ENCODE results near the gene H2BK1. TPM values are rescaled to one million over a fixed set of nuclear protein-coding genes. Genes with fewer than 3 reads are reported as not detected.

Gene H2BK1
- not detected for polyA plus RNA-seq
- long read RNA-seq, donor 1, result 0 reads
- long read RNA-seq, donor 2, result 0 reads
- long read RNA-seq, donor 3, result 0 reads
- long read RNA-seq, donor 4, result 0 reads
- long read RNA-seq, donor 5, result 0 reads
- long read RNA-seq, donor 6, result 0 reads
- long read RNA-seq, donor 7, result 0 reads
- long read RNA-seq, donor 8, result 0 reads
- long read RNA-seq, donor 9, result 0 reads
- long read RNA-seq, donor 10, result 0 reads

- H3K36me3 ChIP-seq (ENCODE audit: control insufficient read depth in 3 of 3, insufficient read depth in 2 of 3, low read depth in 1 of 3, low read length in 3 of 3), result peaks cover 5 to 31% (median 8%) of the 10 kb centered on the region in 3 donors
- no peak within 1 kb of the TSS for H3K27ac ChIP-seq (ENCODE audit: low read depth in 1 of 3, low read length in 2 of 3)
- no peak within 1 kb of the TSS for H3K4me3 ChIP-seq (ENCODE audit: low read depth in 1 of 3, low read length in 3 of 3)
- 82 to 85% (median 82%) methylated on average over 16 to 17 of the region's 17 CpGs for WGBS, 3 donors
- peaks cover 0 to 10% (median 0%) of the 10 kb centered on the region in 3 donors for H3K27me3 ChIP-seq (ENCODE audit: control insufficient read depth in 3 of 3, insufficient read depth in 3 of 3, low read length in 3 of 3)
- H3K9me3 ChIP-seq (ENCODE audit: control insufficient read depth in 2 of 2, insufficient read depth in 1 of 2, low read depth in 1 of 2, low read length in 1 of 2), result no peaks in the 10 kb centered on the region
- FAIRE-seq (no peak), DNase-seq (no peak)
- H3K4me1 ChIP-seq (ENCODE audit: control insufficient read depth in 3 of 3, insufficient read depth in 2 of 3, low read depth in 1 of 3, low read length in 2 of 3), result no peaks in the 10 kb centered on the region
Observed at GRCh38 chr7:151210087-151210854, at the start of gene H2BK1. H2BK1 (minus strand) TSS chr7:151210488; CDS start chr7:151210318, 170 bp downstream.

- H3K27me3 ChIP-seq (ENCODE audit: control insufficient read depth in 3 of 3, insufficient read depth in 3 of 3, low read length in 3 of 3), result peaks cover 0 to 67% (median 6%) of the 10 kb centered on the region in 3 donors
- no peak for DNase-seq
Observed at GRCh38 chr7:151257990-151258389, 47.7 kb upstream of the H2BK1 start.

DNA sequence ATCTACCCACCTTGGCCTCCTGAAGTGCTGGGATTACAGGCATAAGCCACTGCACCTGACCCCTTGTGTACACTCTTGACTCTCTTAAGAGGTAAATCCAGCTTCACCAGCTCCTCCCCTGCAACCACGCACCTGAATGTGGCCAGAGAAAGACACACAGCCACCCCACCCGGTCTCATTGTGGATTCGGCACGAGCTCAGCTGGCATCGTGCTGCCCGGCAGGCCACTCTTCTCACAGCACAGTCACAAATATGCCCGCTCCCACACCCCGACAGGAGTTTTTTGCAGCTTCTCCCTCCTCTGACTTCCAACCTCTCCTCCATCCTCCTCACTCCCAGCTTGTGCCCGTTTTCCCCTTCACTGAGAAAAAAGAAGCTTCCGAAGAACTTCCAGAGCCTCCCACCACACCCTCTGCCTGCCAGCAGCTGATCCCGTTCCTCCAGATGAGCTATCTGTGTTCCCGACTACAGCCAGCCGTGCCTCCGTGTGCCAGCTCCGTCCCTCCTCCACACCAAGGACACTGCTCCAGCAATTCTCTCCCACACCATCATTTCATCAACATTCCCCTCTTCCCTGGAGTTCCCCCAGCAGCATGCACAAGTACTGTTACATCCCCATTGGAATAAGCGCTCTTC is 46.2 kb upstream of the H2BK1 start:
- Histone ChIP-seq H3K9me3 (ENCODE audit: control insufficient read depth in 2 of 2, insufficient read depth in 1 of 2, low read depth in 1 of 2, low read length in 1 of 2) (no peaks in the 10 kb centered on the region), H3K4me1 (ENCODE audit: control insufficient read depth in 3 of 3, insufficient read depth in 2 of 3, low read depth in 1 of 3, low read length in 2 of 3) (peaks cover 0 to 8% (median 0%) of the 10 kb centered on the region in 3 donors), H3K4me3 (ENCODE audit: low read depth in 1 of 3, low read length in 3 of 3) (no peak overlapping the region), H3K27me3 (ENCODE audit: control insufficient read depth in 3 of 3, insufficient read depth in 3 of 3, low read length in 3 of 3) (peaks cover 3 to 75% (median 6%) of the 10 kb centered on the region in 3 donors), H3K36me3 (ENCODE audit: control insufficient read depth in 3 of 3, insufficient read depth in 2 of 3, low read depth in 1 of 3, low read length in 3 of 3) (no peaks in the 10 kb centered on the region), H3K27ac (ENCODE audit: low read depth in 1 of 3, low read length in 2 of 3) (no peak overlapping the region)
- DNase-seq (no peak), FAIRE-seq (no peak)
- 38 to 68% (median 47%) methylated on average over 16 of the region's 16 CpGs for WGBS, 3 donors

More at GRCh38 chr7:151257990-151258389, 47.7 kb upstream of the H2BK1 start:
- Histone ChIP-seq H3K36me3 (ENCODE audit: control insufficient read depth in 3 of 3, insufficient read depth in 2 of 3, low read depth in 1 of 3, low read length in 3 of 3) (no peaks in the 10 kb centered on the region), H3K9me3 (ENCODE audit: control insufficient read depth in 2 of 2, insufficient read depth in 1 of 2, low read depth in 1 of 2, low read length in 1 of 2) (no peaks in the 10 kb centered on the region), H3K27ac (ENCODE audit: low read depth in 1 of 3, low read length in 2 of 3) (no peak overlapping the region), H3K4me1 (ENCODE audit: control insufficient read depth in 3 of 3, insufficient read depth in 2 of 3, low read depth in 1 of 3, low read length in 2 of 3) (peaks cover 0 to 3% (median 0%) of the 10 kb centered on the region in 3 donors), H3K4me3 (ENCODE audit: low read depth in 1 of 3, low read length in 3 of 3) (no peak overlapping the region)
- 84 to 91% (median 87%) methylated on average over 7 of the region's 7 CpGs for WGBS, 3 donors
- no peak for FAIRE-seq

DNA sequence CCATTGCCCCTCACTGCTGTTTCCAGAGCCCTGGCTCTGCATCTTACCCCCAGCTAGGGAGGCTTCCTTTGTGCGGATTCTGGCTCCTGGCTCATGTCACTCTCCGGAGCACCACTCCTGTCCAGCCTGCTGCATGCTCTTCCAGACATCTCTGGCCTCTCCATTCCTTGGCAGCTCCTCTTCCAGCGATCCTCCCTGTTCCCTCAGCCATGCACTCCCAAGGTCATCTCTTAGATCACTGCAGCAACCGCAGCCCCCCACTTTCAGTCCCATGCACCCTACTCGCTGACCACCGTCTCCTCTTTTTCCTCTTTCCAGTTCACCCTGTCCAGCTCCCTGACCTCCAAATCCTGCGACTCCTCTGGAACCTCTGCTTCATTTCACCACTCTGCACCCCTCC is 45.1 kb upstream of the H2BK1 start:
- no peaks in the 10 kb centered on the region for H3K36me3 ChIP-seq (ENCODE audit: control insufficient read depth in 3 of 3, insufficient read depth in 2 of 3, low read depth in 1 of 3, low read length in 3 of 3)
- no peak overlapping the region for H3K27ac ChIP-seq (ENCODE audit: low read depth in 1 of 3, low read length in 2 of 3)
- H3K27me3 ChIP-seq (ENCODE audit: control insufficient read depth in 3 of 3, insufficient read depth in 3 of 3, low read length in 3 of 3), result peaks cover 3 to 75% (median 7%) of the 10 kb centered on the region in 3 donors
- no peaks in the 10 kb centered on the region for H3K9me3 ChIP-seq (ENCODE audit: control insufficient read depth in 2 of 2, insufficient read depth in 1 of 2, low read depth in 1 of 2, low read length in 1 of 2)
- DNase-seq (no peak), FAIRE-seq (no peak)
- 65 to 76% (median 71%) methylated on average over 7 of the region's 7 CpGs for WGBS, 3 donors
- H3K4me1 ChIP-seq (ENCODE audit: control insufficient read depth in 3 of 3, insufficient read depth in 2 of 3, low read depth in 1 of 3, low read length in 2 of 3), result peaks cover 0 to 14% (median 0%) of the 10 kb centered on the region in 3 donors
- no peak overlapping the region for H3K4me3 ChIP-seq (ENCODE audit: low read depth in 1 of 3, low read length in 3 of 3)

- DNase-seq (no peak), FAIRE-seq (no peak)
- WGBS, 3 donors, result 63 to 78% (median 72%) methylated on average over 11 of the region's 11 CpGs
- no peaks in the 10 kb centered on the region for H3K36me3 ChIP-seq (ENCODE audit: control insufficient read depth in 3 of 3, insufficient read depth in 2 of 3, low read depth in 1 of 3, low read length in 3 of 3)
- H3K27me3 ChIP-seq (ENCODE audit: control insufficient read depth in 3 of 3, insufficient read depth in 3 of 3, low read length in 3 of 3), result peaks cover 3 to 75% (median 7%) of the 10 kb centered on the region in 3 donors
- no peak overlapping the region for H3K4me3 ChIP-seq (ENCODE audit: low read depth in 1 of 3, low read length in 3 of 3)
- peaks cover 0 to 19% (median 0%) of the 10 kb centered on the region in 3 donors for H3K4me1 ChIP-seq (ENCODE audit: control insufficient read depth in 3 of 3, insufficient read depth in 2 of 3, low read depth in 1 of 3, low read length in 2 of 3)
- H3K9me3 ChIP-seq (ENCODE audit: control insufficient read depth in 2 of 2, insufficient read depth in 1 of 2, low read depth in 1 of 2, low read length in 1 of 2), result no peaks in the 10 kb centered on the region
- H3K27ac ChIP-seq (ENCODE audit: low read depth in 1 of 3, low read length in 2 of 3), result no peak overlapping the region
Observed at GRCh38 chr7:151254851-151255250, 44.6 kb upstream of the H2BK1 start.

GRCh38 chr7:151254316-151254715 is 44.0 kb upstream of the H2BK1 start:
- WGBS, 3 donors, result 38 to 70% (median 49%) methylated on average over 7 of the region's 7 CpGs
- FAIRE-seq, result no peak

GRCh38 chr7:151252961-151253711 is 42.8 kb upstream of the H2BK1 start:
- Histone ChIP-seq H3K27me3 (ENCODE audit: control insufficient read depth in 3 of 3, insufficient read depth in 3 of 3, low read length in 3 of 3) (peaks cover 3 to 68% (median 7%) of the 10 kb centered on the region in 3 donors), H3K27ac (ENCODE audit: low read depth in 1 of 3, low read length in 2 of 3) (peak overlapping the region in 2 of 3 donors; percentile 3 to 67), H3K9me3 (ENCODE audit: control insufficient read depth in 2 of 2, insufficient read depth in 1 of 2, low read depth in 1 of 2, low read length in 1 of 2) (no peaks in the 10 kb centered on the region), H3K36me3 (ENCODE audit: control insufficient read depth in 3 of 3, insufficient read depth in 2 of 3, low read depth in 1 of 3, low read length in 3 of 3) (no peaks in the 10 kb centered on the region), H3K4me1 (ENCODE audit: control insufficient read depth in 3 of 3, insufficient read depth in 2 of 3, low read depth in 1 of 3, low read length in 2 of 3) (peaks cover 0 to 27% (median 2%) of the 10 kb centered on the region in 3 donors), H3K4me3 (ENCODE audit: low read depth in 1 of 3, low read length in 3 of 3) (peak overlapping the region in 1 of 3 donors; percentile 45)
- FAIRE-seq (no peak), DNase-seq (no peak)
- 63 to 85% (median 74%) methylated on average over 15 to 17 of the region's 17 CpGs for WGBS, 3 donors

More at GRCh38 chr7:151254316-151254715, 44.0 kb upstream of the H2BK1 start:
- DNase-seq, result no peak
- Histone ChIP-seq H3K4me1 (ENCODE audit: control insufficient read depth in 3 of 3, insufficient read depth in 2 of 3, low read depth in 1 of 3, low read length in 2 of 3) (peaks cover 0 to 24% (median 0%) of the 10 kb centered on the region in 3 donors), H3K4me3 (ENCODE audit: low read depth in 1 of 3, low read length in 3 of 3) (no peak overlapping the region), H3K27ac (ENCODE audit: low read depth in 1 of 3, low read length in 2 of 3) (no peak overlapping the region), H3K27me3 (ENCODE audit: control insufficient read depth in 3 of 3, insufficient read depth in 3 of 3, low read length in 3 of 3) (peaks cover 3 to 74% (median 7%) of the 10 kb centered on the region in 3 donors), H3K36me3 (ENCODE audit: control insufficient read depth in 3 of 3, insufficient read depth in 2 of 3, low read depth in 1 of 3, low read length in 3 of 3) (no peaks in the 10 kb centered on the region), H3K9me3 (ENCODE audit: control insufficient read depth in 2 of 2, insufficient read depth in 1 of 2, low read depth in 1 of 2, low read length in 1 of 2) (no peaks in the 10 kb centered on the region)

DNA sequence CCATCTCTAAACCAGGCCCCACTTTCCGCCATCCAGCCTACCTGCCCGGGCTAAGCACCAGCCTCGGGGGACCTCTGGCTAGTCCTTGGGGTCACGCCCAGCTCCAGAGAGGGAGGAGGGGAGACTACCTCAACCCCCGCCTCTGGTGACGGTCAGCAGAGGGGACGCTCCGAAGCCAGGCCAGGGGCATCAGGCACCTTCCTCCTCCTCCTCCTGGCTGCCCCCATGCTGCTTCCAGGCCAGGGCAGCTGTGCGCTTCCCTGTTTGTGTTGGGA is 42.2 kb upstream of the H2BK1 start:
- FAIRE-seq (no peak), DNase-seq (no peak)
- Histone ChIP-seq H3K27me3 (ENCODE audit: control insufficient read depth in 3 of 3, insufficient read depth in 3 of 3, low read length in 3 of 3) (peaks cover 3 to 63% (median 7%) of the 10 kb centered on the region in 3 donors), H3K4me1 (ENCODE audit: control insufficient read depth in 3 of 3, insufficient read depth in 2 of 3, low read depth in 1 of 3, low read length in 2 of 3) (peaks cover 0 to 31% (median 4%) of the 10 kb centered on the region in 3 donors), H3K9me3 (ENCODE audit: control insufficient read depth in 2 of 2, insufficient read depth in 1 of 2, low read depth in 1 of 2, low read length in 1 of 2) (no peaks in the 10 kb centered on the region), H3K4me3 (ENCODE audit: low read depth in 1 of 3, low read length in 3 of 3) (peak overlapping the region in 1 of 3 donors; percentile 45), H3K36me3 (ENCODE audit: control insufficient read depth in 3 of 3, insufficient read depth in 2 of 3, low read depth in 1 of 3, low read length in 3 of 3) (no peaks in the 10 kb centered on the region), H3K27ac (ENCODE audit: low read depth in 1 of 3, low read length in 2 of 3) (peak overlapping the region in 2 of 3 donors; percentile 67 to 76)
- WGBS, 3 donors, result 42 to 45% (median 45%) methylated on average over 6 to 9 of the region's 9 CpGs
